Activated naive CD8-positive, alpha-beta T cell treated with anti-CD3 and anti-CD28 coated beads, Interleukin-2, amount 50 U/mL, for 16 hours (primary cell): ENCODE results near the gene LRP1B.
"Not testable (repeated sequence)": the region's sequence is repeated elsewhere in the genome, so short reads cannot be mapped to it uniquely, and the experiment has no call there.

Experiments
- DNase-seq: peaks from one replicate; pipeline ENCODE4 v3.0.0-alpha.2; 2020; ENCODE audit warnings: low read depth, low spot score

The LRP1B gene

GRCh38 chr2:141035846-141036420 lies 1094.9 kb downstream of the LRP1B start:
- DNase-seq, result no peak

- no peak for DNase-seq
Measured at GRCh38 chr2:141029428-141030078, 1101.3 kb downstream of the LRP1B start.

GRCh38 chr2:141027221-141027620 lies 1103.6 kb downstream of the LRP1B start:
- no peak for DNase-seq

GRCh38 chr2:141021611-141022010 lies 1109.2 kb downstream of the LRP1B start:
- no peak for DNase-seq

- DNase-seq, result no peak
Measured at GRCh38 chr2:141021109-141021508, 1109.7 kb downstream of the LRP1B start.

- no peak for DNase-seq
Measured at GRCh38 chr2:141020346-141020745, 1110.5 kb downstream of the LRP1B start.

- DNase-seq, result no peak
Measured at GRCh38 chr2:141015341-141016047, 1115.3 kb downstream of the LRP1B start.

- no peak for DNase-seq
Measured at GRCh38 chr2:141003967-141004657, 1126.7 kb downstream of the LRP1B start.

GRCh38 chr2:141001750-141002149 lies 1129.1 kb downstream of the LRP1B start:
- DNase-seq, result no peak

- no peak for DNase-seq
Measured at GRCh38 chr2:140998577-140998976, 1132.2 kb downstream of the LRP1B start.

- no peak for DNase-seq
Measured at GRCh38 chr2:140998017-140998416, 1132.8 kb downstream of the LRP1B start.

- DNase-seq, result no peak
Measured at GRCh38 chr2:140994856-140995255, 1136.0 kb downstream of the LRP1B start.

GRCh38 chr2:140990416-140990815 lies 1140.4 kb downstream of the LRP1B start:
- DNase-seq, result no peak

- DNase-seq, result no peak
Measured at GRCh38 chr2:140988597-140988996, 1142.2 kb downstream of the LRP1B start.

- no peak for DNase-seq
Measured at GRCh38 chr2:140986456-140986855, 1144.4 kb downstream of the LRP1B start.

GRCh38 chr2:140975237-140975636 lies 1155.6 kb downstream of the LRP1B start:
- no peak for DNase-seq

GRCh38 chr2:140972724-140973123 lies 1158.1 kb downstream of the LRP1B start:
- DNase-seq, result no peak

GRCh38 chr2:140964324-140964723 lies 1166.5 kb downstream of the LRP1B start:
- not testable (repeated sequence) for DNase-seq

- DNase-seq, result no peak
Measured at GRCh38 chr2:140949932-140950331, 1180.9 kb downstream of the LRP1B start.

- no peak for DNase-seq
Measured at GRCh38 chr2:140947236-140947635, 1183.6 kb downstream of the LRP1B start.

- no peak for DNase-seq
Measured at GRCh38 chr2:140943867-140944266, 1186.9 kb downstream of the LRP1B start.

GRCh38 chr2:140942284-140942683 lies 1188.5 kb downstream of the LRP1B start:
- DNase-seq, result no peak
